ENCODE data around the gene SCP2.

The SCP2 gene, protein sequence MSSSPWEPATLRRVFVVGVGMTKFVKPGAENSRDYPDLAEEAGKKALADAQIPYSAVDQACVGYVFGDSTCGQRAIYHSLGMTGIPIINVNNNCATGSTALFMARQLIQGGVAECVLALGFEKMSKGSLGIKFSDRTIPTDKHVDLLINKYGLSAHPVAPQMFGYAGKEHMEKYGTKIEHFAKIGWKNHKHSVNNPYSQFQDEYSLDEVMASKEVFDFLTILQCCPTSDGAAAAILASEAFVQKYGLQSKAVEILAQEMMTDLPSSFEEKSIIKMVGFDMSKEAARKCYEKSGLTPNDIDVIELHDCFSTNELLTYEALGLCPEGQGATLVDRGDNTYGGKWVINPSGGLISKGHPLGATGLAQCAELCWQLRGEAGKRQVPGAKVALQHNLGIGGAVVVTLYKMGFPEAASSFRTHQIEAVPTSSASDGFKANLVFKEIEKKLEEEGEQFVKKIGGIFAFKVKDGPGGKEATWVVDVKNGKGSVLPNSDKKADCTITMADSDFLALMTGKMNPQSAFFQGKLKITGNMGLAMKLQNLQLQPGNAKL

DNA sequence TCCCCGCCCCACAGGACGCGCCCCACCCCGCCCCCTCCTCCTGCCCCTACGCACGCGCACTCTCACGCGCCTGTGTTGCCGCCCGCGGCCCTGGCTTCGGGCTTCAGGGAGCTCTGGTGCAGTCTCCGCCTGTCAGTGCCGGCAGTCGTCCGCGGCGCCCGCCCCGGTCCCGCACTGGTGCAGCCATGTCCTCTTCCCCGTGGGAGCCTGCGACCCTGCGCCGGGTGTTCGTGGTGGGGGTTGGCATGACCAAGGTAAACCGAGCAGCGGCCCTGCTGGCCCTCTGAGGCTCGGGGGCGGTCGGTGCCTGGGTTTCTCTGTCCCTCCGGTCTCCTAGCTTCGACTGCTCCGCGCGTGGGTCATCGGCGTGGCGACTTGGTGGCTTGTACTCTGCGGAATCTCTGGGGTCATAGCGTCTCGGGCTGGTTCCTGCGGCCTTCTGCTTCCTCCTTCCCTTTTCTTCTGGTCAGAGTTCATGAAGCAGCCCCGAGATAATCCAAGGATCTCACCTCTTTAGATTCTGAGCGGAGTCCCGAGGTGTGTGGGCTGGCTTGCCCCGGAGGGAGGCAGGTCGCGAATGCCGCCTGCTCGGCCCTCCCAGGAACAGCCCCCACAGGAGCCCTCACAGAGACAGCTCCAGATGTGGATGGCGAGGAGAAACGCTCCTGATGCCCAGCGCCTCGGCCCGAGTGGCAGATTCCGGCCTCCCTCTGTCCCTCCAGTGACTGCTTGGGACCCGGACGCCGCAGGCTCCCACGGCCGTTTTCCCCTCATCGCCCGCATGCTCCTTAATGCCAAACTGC lies at the start of gene SCP2:
Gene SCP2 (plus strand): TSS at position 65 of the 803 bp plus-strand sequence. CDS start 121 bp downstream, at position 186.
- peak; percentile 75 for DNase-seq (ENCODE audit: low spot score)

DNA sequence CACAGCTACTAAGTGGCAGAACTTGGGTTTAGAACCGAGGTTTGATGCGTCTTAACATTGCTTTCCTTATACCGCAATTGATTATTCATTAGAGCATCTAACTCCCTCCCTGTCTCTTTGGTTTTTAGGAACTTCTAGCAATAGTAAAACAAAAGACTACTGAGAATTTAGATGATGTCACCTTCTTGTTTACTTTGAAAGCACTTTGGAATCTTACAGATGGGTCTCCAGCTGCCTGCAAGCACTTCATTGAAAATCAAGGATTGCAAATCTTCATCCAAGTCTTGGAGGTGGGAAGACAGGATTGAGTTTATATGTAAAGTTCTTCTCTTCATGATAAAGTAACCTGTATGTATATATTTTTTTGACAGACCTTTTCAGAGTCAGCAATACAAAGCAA lies 49.5 kb upstream of the SCP2 start:
- no peak for DNase-seq (ENCODE audit: low spot score)

DNA sequence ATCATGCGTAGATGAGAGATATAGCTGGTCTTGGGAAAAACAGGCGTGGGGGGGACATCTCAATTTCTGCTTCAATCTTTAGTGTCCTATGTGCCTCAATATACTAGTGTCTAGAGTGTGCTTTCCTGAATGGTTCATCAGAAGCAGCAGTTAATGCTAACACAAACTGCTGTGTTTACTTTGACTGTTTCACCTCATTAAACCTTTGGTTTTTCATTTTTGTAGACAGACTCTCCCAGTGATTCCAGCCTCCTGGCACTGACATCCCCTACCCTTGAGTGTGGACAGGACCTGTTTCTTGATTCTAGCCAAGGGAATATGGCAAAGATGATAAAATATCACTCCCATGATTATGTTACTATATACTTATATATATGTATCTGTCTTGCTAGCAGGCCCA lies 46.9 kb upstream of the SCP2 start:
- no peak for DNase-seq (ENCODE audit: low spot score)

DNA sequence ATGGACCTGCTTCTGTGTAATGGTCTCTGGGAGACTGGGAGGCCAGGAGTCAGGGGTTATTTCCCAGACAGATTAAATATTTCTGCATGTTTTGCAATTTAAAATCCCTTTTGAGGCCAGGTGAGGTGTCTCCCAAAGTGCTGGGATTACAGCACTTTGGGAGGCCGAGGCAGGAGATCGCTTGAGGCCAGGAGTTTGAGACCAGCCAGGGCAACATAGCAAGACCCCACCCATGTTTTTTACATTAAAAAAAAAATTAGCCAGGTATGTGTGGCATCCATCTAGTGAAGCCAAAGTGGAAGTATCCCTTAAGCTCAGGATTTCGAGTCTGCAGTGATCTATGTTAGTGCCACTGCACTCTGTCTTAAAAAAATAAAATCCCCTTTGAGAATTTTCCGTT lies 39.6 kb upstream of the SCP2 start:
- DNase-seq (ENCODE audit: low spot score) = no peak

DNA sequence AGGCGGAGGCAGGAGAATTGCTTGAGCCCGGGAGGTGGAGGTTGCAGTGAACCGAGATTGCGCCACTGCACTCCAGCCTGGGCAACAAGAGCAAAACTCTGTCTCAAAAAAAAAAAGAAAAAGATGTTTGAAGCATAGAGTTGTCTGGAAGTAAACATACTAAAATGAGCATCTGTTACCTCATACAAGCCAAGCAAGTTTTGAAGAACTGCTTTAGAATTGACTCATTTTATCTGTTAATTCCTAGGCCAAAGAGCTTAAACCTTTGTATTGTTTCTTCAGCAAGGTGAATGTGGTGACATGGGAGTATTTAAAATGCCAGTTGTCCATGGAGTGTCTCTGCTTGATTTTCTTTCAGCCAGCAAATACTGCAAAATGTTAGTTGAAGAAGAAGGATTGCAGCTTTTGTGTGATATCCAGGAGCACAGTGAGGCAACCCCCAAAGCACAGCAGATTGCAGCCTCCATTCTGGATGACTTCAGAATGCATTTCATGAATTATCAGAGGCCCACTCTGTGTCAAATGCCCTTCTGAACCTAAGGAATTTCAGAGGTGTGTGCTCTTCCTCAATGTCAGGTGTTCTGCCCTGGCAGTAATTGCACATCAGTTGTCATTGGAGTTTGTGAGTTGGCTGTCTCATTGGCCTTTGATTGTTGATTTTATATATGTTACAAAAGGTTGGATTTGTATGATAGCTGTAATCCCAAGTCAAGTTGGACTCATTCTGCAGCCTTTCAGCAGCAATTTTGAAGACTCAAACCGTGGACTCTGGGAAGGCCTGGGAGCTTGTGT lies 34.5 kb upstream of the SCP2 start:
- DNase-seq (ENCODE audit: low spot score) = no peak

DNA sequence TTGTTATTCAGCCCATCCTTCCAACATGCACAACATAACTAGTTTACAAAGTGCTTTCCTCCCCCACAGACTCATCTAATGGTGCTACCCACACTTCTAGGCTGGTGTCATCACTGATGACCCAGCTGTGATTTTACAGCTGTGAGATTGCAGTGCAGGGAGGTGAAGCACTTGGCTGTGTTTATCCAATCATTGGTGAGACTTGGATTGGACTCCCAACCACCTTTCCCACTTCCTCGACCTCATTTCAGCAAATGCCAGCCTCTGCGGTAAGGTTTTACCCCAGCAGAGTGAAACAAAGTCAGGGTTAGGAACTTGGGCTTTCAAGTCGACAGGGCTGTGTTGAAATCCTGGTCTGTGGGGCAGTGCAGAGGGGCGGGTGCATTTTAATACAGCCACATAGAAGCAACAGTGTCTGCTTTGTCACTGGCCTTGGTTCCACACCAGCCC lies 27.6 kb upstream of the SCP2 start:
- DNase-seq (ENCODE audit: low spot score) = no peak

DNA sequence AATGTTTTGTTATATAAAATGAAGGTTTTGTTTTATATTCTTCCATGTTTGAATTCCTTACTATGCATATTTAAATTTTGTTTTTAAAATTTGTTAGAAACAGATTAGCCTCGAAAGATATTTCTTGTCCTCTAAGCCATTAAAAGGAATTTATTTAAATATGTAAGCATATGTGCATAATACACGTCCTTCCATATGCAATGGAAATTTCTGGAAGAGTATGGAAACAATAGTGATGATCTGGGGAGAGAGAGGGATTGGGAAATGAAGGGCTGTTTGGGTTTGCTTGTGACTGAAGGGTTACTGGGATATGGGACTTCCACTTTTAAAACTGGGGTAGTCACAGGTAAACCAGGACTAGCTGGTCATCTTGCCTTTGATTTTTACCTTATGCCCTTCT lies 26.7 kb upstream of the SCP2 start:
- no peak for DNase-seq (ENCODE audit: low spot score)

DNA sequence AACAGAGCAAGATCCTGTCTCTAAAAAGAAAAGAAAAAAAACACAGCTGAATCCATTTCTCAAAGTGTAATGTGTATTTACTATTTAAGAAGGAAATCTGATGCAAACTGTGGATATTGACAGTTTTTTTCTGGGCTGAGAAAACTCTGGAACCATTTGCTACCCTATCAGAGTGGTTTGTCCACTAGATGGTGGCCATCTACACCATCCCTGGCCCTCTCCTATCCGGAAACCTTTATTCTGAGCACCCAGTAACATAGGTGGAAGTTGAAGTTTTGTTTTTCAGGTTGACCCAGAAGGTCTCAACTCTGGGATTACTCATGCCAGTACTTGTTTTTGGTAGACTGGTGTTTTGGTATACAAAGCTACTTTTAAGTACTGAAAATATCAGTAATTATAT lies 25.7 kb upstream of the SCP2 start:
- DNase-seq (ENCODE audit: low spot score) = no peak

DNA sequence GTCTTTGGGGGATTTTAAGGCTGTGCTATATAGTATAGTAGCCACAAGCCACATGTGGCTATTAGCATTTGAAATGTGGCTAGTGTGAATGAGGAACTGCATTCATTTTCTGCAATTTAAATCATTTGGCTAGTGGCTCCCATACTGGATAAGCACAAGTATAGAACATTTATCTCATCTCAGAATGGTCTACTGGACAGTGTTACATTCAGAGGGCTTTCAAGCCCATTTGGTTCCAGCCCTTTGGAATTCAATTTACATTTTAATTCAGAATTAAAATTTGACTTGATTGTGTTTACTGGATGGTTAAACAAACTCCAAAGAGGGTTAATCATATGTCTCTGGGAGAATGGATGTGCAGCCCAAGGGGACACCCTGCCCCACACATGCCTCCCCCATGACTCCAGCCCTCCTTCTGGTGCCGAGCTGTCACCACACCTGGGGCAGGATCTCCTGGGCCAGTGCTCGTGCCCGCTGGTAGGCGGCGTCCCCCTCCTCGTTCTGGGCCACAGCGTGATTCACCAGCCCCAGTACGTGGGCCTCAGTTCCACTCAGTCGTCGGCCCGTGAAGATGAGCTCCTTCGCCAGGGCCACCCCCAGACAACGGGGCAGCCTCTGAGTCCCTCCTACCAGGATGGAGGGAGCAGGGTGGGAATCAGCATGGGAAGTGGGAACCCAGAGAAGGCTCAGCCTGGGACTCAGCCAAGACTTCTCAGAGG lies 22.7 kb upstream of the SCP2 start:
- DNase-seq (ENCODE audit: low spot score) = no peak

DNA sequence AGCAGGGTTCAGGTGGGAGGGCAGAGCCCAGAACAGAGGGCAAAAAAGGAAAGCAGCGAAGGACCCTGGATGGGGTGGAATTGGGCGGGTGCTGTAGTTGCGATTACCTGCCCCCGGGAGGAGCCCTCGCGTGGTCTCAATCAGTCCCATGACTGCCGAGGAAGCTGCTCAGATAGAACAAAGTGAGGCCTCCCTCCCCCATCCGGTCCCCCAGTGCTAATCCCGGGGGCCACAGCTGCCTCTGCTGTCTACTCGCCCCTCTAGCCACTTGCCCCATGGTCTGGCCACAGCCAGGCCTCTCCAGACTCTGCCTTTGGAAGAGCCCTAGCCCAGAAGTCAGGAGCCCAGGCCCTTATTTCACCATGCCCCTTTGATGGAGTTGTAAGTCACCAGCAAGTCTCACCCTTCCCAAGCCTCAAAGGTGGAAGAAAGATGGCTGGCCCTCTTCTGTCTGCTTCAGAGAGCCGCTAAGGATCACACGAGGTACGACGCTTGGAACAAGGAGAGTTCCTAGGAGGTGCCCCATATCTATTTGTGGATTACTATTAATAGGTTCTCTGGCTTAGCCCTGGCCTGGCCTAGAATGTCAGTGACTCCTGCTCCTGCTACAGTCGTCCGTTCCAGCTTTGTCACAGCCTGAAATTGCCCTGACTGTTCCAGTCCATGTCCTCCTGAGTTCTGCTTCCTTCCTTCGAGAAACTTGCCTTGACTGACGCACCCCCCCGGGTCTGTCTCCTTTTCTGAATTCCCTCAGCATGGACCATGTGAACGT lies 22.0 kb upstream of the SCP2 start:
- peak; percentile 69 for DNase-seq (ENCODE audit: low spot score)

DNA sequence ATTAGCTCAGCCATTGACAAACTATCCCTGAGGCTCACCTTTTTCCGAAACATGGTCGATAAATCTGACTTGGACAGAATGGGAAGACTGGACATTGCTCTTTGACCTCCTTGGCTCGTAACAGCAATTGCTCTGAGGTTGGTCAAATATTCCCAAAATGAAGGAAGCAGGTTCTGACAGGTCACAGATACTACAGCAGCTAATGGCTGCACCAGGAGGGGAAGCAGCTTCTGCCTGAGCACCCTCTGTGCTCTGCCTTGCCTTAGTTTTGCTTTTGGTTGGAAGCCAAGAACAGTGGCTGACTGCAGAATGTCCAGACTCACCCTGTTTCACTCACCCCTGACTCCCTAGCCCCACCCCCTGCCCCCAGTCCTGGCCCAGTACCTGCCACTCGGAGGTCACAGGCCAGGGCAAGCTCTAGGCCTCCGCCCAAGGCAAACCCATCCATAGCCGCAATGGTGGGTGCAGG lies 20.9 kb upstream of the SCP2 start:
- peak; percentile 35 for DNase-seq (ENCODE audit: low spot score)

DNA sequence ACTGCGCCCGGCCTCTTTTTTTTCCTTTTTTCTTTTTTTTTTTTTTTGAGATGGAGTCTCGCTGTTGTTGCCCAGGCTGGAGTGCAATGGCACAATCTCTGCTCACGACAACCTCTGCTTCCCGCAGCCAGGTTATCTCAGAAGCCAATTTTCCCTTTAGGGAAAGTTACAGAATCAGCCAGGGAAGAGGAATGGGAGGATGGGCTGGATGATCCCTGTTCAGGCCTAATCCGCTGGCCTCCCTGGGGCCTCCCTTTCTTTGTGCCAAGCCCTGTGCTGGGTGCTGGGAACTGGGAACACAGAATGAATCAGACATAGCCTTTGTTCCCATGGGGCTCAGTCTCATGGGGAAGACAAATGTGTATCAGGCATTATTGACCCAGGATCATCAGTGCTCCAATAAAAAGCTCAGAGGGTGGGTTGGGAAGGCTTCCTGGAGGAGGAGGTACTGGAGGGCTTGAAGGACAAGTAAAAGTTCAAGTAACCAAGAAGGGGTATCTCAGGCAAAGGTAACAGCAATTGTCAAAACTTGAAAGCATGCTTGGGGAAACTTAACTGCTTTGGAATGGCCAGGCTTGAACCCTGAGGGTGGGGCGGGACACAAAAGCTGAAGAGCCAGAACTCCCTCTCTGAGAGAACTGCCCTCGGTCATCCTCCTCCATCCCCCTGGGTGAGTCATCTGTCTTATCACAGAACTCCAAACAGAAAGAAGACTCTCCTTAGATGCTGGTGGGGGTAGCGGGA lies 19.8 kb upstream of the SCP2 start:
- no peak for DNase-seq (ENCODE audit: low spot score)

DNA sequence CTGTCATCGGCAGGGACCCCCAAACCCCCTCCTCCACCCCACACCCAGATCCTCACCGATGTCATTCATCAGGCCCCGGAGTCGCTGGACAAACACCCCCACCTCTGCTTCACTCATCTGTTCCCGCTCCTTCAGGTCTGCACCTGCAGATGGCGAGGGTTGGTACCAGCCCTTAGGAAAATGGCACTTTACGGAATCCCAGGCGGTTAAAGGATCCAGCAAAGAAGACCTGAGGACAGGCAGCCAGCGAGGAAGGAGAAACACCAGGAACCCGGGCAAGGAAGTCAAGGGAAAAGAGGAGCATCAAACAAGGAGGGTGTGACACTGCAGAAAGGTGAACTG lies 19.3 kb upstream of the SCP2 start:
- DNase-seq (ENCODE audit: low spot score) = no peak

DNA sequence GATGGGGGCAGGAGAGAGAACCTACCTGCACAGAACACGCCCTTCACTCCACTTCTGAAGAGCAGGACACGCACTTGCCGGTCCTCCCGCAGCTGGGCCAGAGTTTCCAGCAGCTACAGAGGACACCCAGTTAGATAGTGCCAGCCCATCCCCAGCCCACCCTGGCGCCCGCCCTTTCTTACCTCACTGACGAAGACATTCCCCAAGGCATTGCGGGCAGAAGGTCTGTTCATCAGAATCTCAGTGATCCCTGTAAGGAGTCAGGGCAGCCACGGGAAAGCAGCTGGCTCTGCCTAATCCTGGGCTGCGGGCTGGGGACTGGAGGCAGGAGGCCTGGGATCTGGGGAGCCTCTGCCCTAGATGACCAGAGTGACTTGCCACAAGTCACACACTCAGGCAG lies 15.5 kb upstream of the SCP2 start:
- no peak for DNase-seq (ENCODE audit: low spot score)

DNA sequence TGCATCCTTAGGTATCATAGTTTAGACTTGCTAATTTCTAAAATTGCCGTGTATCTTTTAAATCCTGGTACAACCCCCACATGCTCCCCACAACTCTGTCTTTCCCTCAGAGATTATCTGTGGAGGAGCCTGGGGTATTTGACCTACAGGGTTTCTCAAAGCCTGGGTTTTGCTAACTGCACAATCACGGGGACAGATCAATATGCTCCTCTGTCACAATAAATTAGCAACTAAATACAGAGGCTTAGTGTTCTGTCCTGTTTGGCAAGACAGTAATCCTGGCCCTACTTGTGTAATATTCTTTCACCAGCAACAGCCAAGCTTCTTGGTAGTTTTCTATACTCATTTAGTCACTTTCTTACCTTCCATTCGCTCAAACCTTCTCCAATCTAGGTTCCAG lies 14.1 kb upstream of the SCP2 start:
- no peak for DNase-seq (ENCODE audit: low spot score)

DNA sequence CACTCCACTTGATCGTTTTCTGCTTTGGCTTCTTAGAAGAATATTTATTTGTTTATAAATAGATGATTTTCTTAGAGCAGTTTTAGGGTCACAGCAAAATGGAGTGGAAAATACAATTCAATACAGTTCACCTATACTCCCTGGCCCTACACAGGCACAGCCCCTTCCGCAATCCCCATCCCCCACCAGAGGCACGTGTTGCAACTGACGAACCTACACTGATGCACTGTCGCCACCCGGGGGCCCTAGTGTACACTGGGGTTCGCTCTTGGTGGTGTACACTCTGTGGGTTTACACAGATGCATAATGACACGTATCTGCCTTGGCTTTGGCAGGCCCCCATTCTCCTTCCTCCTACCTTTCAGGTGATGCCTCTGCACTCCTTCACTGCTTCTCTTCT lies 13.5 kb upstream of the SCP2 start:
- peak; percentile 47 for DNase-seq (ENCODE audit: low spot score)

DNA sequence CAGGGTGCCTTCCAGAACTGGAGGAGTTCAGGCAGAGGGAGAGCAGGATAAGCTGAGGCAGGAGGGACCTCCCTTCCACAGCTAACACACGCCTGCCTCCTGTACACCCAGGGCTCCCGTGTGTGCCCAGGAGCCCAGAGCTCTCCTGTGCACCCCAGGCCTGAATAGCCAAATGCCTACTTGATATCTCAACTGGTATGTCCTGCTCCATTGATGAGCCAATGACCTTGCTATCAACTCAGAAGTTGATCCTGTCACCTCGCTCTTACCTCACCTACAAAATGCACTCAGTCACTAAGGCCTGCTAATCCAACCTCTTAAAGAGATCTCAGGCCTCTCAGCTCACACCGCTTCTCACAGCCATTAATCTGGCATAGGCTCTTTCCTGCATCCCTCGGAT lies 12.6 kb upstream of the SCP2 start:
- DNase-seq (ENCODE audit: low spot score) = no peak

DNA sequence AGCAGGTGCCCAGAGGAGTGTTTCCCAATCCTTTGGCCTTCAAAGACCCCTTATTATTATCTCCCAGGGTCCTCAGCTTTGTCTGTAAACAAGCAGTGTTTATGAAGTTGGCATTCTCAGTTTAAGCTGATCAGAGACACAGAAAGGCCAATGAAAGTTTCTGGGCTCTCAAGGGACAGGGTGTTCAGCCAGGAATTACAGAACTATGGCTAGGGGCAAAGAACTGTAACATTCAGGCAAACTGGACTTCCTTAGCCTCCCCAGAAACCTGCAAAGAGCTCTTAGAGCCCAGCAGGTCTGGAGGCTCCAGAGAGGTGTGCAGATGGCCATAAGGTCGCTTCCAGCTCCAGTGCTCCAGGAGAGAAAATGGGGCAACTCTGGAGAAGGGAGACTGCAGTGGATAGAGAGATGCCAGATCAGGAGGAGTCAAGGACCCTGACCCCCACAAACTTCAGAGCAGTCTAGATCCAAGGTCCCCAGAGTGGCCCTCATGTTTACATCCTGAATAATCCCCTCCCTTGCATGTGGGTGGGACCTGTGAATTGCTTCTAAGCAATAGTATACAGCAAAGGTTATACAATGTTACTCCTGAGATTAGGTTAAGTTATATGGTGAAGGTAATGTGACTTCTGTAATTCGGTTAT lies 11.7 kb upstream of the SCP2 start:
- DNase-seq (ENCODE audit: low spot score) = no peak

DNA sequence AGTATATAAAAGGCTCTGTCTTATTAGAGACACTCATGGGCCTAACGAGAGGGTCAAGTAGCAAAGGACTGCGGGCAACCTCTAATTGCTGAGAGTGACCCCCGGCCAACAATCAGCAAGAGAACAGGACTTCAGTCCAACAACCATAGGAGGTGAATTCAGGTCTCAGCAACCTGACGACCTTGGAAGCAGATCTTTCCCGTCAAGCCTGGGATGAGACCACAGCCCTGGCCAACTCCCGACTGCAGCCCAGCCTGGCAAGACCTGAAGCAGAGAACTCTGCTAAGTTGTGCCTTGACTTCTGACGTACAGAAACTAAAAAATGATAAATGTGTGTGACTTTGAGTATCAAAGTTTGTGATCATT lies 11.2 kb upstream of the SCP2 start:
- no peak for DNase-seq (ENCODE audit: low spot score)

Measured in HuH-7.5 (cell line).